DLD1 (cell line): ENCODE measurements around the gene TMEM61.

ENCODE experiments used
- in situ Hi-C: cut with HindIII; loops from 2 replicates; pipeline ENCODE4 v1.10.0; 2017; ENCODE audit warnings: low sequenced_read_pairs

TMEM61 gene

GRCh38 chr1:54984131-54984842 lies 3.9 kb downstream of the TMEM61 start:
- in situ Hi-C loops, result no loop called here

GRCh38 chr1:54985556-54985955 lies 5.1 kb downstream of the TMEM61 start:
- in situ Hi-C loops, result no loop called here

- in situ Hi-C loops, result no loop called here
Observed at GRCh38 chr1:54986025-54986424, 5.6 kb downstream of the TMEM61 start.

- in situ Hi-C loops, result no loop called here
Observed at GRCh38 chr1:54986533-54986932, 6.1 kb downstream of the TMEM61 start.

GRCh38 chr1:54987427-54987826 lies 7.0 kb downstream of the TMEM61 start:
- in situ Hi-C loops, result no loop called here

- in situ Hi-C loops, result no loop called here
Observed at GRCh38 chr1:54987919-54988705, 7.7 kb downstream of the TMEM61 start.

GRCh38 chr1:54988975-54989374 lies 8.5 kb downstream of the TMEM61 start:
- in situ Hi-C loops, result no loop called here

- in situ Hi-C loops, result no loop called here
Observed at GRCh38 chr1:54989473-54989872, 9.0 kb downstream of the TMEM61 start.

GRCh38 chr1:54989968-54990810 lies 9.8 kb downstream of the TMEM61 start:
- in situ Hi-C loops, result no loop called here

GRCh38 chr1:54990916-54991315 lies 10.5 kb downstream of the TMEM61 start:
- in situ Hi-C loops, result no loop called here

GRCh38 chr1:54991939-54992338 lies 11.5 kb downstream of the TMEM61 start:
- in situ Hi-C loops, result no loop called here

GRCh38 chr1:54993140-54993539 lies 12.7 kb downstream of the TMEM61 start:
- in situ Hi-C loops, result no loop called here

- in situ Hi-C loops, result no loop called here
Observed at GRCh38 chr1:54994355-54994990, 14.0 kb downstream of the TMEM61 start.

- in situ Hi-C loops, result no loop called here
Observed at GRCh38 chr1:54995013-54995760, 14.8 kb downstream of the TMEM61 start.

GRCh38 chr1:54995835-54996234 lies 15.4 kb downstream of the TMEM61 start:
- in situ Hi-C loops, result no loop called here

- in situ Hi-C loops, result no loop called here
Observed at GRCh38 chr1:54996359-54996868, 16.0 kb downstream of the TMEM61 start.

- in situ Hi-C loops, result no loop called here
Observed at GRCh38 chr1:54996869-54997710, 16.7 kb downstream of the TMEM61 start.

- in situ Hi-C loops, result no loop called here
Observed at GRCh38 chr1:54997711-54997986, 17.2 kb downstream of the TMEM61 start.

- in situ Hi-C loops, result no loop called here
Observed at GRCh38 chr1:54998100-54998499, 17.7 kb downstream of the TMEM61 start.
